Sciatic nerve (tissue), 2 donors: ENCODE measurements around the gene PAXX. TPM values are rescaled to one million over a fixed set of nuclear protein-coding genes. Genes with fewer than 3 reads are reported as not detected.

ENCODE experiments used
- ATAC-seq: fragments of 200-7000 bp; cut with Tn5 transposase; one replicate; pipeline ENCODE4 v1.9.1; 2020; ENCODE audit warnings: mild to moderate bottlenecking, moderate library complexity
- DNase-seq: peaks from one replicate; pipeline ENCODE4 v3.0.0-alpha.2; 2020; ENCODE audit warnings: low spot score
- intact Hi-C: fragments of 100-400 bp; cut with DNase I; formaldehyde crosslinking; loops from one replicate; pipeline ENCODE4 v1.14.2; 2022
- total RNA-seq: library from RNA; stranded (reverse); fragmentation: NEBNext Ultra II Directional; extraction: Animal tissue kit (Norgen Biotek cat#: 25700); gene quantifications from one replicate; pipeline ENCODE4 v1.2.1, GENCODE V29; 2021
- donor health status: DM: no; HTN: no; CAD: no.
- donor health status: DM: no; HTN: no; CAD: no.

Gene PAXX
- 46.6 TPM for total RNA-seq

- intact Hi-C loops: no loop called here
- DNase-seq: peak; percentile 96
- ATAC-seq: peak; percentile 93
Measured at GRCh38 chr9:136991993-136992818, at the start of gene PAXX. TSS of gene PAXX (plus strand) at chr9:136992422. CDS start at chr9:136992444, 22 bp downstream.

GRCh38 chr9:136942881-136943230, 49.4 kb upstream of the PAXX start:
- ATAC-seq: no peak
- DNase-seq: peak; percentile 54
- intact Hi-C loops: no loop called here

DNA sequence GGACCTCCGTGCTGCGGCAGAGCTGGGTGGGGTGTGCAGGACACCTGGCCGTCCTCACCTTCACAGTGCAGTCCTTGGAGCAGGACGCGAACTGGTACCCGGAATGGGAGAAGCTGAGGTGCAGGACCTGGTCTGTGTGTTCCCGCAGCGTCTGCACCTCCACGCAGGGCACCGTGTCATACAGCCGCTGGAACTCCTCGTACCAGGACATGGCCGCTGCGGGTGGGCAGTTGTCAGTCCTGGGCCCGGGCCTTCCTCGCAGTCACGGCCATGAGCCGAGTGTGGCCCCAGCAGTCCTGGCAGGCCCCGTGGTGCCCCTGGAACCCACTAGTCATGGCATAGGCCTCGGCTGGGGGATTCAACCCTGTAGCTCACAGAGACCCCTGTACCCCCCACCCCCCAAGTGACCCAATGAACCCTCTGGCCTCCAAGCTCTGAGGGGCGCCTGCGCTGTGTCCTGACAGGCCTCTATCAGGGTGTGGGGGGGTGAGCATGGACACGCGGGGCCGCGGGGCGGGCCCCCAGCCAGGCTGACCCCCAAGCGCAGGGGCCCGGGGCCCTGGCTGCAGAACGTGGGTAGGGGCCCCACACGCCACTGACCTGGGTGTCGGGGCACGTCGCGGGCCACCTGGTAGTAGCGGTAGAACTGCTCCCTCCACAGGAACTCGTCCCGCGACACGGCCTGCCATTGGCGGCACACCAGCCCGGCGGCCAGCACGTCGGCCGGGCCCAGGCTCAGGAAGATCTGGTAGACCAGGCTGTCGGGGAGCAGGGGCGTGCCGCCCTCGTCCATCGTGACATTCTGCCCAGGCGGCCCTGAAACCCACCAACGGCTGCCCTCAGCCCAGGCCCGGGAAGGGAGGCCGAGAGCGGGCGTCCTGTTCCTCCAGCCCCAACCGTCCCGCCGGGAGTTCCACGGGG, 48.7 kb upstream of the PAXX start:
- ATAC-seq (no peak), DNase-seq (peak; percentile 74)
- intact Hi-C loops: no loop called here

GRCh38 chr9:136944212-136944518, 48.1 kb upstream of the PAXX start:
- ATAC-seq (no peak), DNase-seq (no peak)
- intact Hi-C loops: no loop called here

GRCh38 chr9:136944519-136945332, 47.5 kb upstream of the PAXX start, which contains the start of the genes C8G and FBXW5:
TSS of gene C8G (plus strand) at chr9:136945243. CDS start at chr9:136945321, 78 bp downstream.
TSS of gene FBXW5 (minus strand) at chr9:136944738. CDS start at chr9:136944083, 655 bp downstream.
- intact Hi-C loops: loop anchor here (5.0 kb wide), 1 partner anchor 93 kb away; no protein-coding TSS in a partner anchor
- peak; percentile 96 for DNase-seq
- ATAC-seq: peak; percentile 84

- ATAC-seq (no peak), DNase-seq (no peak)
- intact Hi-C loops: loop anchor here (5.0 kb wide), 1 partner anchor 92 kb away; no protein-coding TSS in a partner anchor
Measured at GRCh38 chr9:136945333-136946227, 46.6 kb upstream of the PAXX start.

DNA sequence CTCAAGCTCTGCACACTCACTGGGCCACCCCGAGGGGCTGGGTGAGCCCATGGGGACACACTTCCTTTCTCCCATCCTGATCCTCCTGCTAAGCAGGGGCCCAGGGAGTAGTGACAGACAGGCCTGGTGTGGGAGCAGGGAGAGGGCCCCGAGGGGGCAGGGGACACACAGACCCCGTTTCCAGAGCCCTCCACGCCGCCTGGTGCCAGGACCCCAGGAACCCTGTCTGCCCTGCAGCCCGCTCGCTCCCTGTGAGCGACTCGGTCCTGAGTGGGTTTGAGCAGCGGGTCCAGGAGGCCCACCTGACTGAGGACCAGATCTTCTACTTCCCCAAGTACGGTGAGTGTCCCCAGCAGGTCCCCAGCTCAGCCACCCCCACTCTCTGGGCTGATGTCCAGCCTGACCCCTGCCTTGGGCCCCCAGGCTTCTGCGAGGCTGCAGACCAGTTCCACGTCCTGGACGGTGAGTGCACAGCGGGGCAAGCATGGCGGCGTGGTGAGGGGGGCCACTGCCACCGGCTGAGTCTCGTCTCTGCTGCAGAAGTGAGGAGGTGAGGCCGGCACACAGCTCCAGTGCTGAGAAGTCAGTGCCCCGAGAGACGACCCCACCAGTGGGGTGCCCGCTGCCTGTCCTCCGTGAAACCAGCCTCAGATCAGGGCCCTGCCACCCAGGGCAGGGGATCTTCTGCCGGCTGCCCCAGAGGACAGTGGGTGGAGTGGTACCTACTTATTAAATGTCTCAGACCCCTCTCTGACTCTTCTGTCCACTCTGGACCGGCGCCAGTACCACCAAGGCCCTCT, 45.8 kb upstream of the PAXX start:
- DNase-seq (no peak), ATAC-seq (no peak)
- intact Hi-C loops: loop anchor here (5.0 kb wide), 1 partner anchor 91 kb away; no protein-coding TSS in a partner anchor

GRCh38 chr9:136947028-136947891, 45.0 kb upstream of the PAXX start:
- no peak for DNase-seq
- no peak for ATAC-seq
- intact Hi-C loops: loop anchor here (5.0 kb wide), 1 partner anchor 90 kb away; no protein-coding TSS in a partner anchor

GRCh38 chr9:136947955-136948510, 44.2 kb upstream of the PAXX start:
- intact Hi-C loops: loop anchor here (5.0 kb wide), 1 partner anchor 89 kb away; no protein-coding TSS in a partner anchor
- peak; percentile 36 for ATAC-seq
- DNase-seq: no peak

- no peak for ATAC-seq
Measured at GRCh38 chr9:136949239-136949816, 42.9 kb upstream of the PAXX start.

DNA sequence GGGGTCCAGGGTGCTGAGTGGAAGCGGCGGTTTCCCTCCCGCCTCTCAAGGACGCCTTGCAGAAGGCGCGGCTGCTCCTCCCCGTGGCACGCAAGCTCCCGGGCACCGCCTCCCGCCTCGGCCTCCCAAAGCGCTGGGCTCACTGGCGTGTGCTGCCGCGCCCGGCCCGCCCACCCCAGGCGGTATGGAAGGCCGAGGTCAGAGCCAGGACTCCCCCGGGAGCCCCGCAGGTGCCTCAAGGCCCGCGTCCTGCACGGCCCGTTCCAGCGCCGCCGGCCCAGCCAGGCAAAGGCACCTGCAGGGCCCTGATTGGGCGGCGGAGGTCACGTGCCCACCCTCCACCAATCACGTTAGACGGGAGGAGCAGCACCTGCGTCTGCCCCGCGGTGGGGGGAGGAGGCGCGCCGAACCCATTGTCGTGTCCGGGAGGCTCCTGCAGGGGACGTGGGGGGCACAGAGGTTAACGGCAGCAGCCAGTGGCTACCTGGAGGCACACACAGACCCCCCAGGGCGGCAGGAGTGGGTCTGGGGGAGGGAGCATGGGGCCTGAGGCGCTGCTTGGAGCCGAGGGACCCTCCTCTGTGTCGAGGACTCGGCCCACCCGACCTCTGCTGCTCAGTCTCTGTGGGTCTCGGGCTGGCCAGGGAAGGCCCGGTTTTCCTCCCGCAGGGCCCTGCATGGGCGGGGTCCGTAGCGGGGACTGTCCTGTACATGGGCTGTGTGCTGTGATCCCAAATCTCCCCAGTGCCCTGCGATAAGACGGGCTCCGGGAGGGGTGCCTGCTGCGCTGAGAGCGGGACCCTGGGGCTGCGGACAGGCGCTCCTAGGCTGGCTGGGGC, 42.2 kb upstream of the PAXX start:
- intact Hi-C loops: loop anchor here (5.0 kb wide), 1 partner anchor 87 kb away; no protein-coding TSS in a partner anchor
- DNase-seq (peak; percentile 97), ATAC-seq (peak; percentile 85)

More at GRCh38 chr9:136949239-136949816, 42.9 kb upstream of the PAXX start:
- intact Hi-C loops: loop anchor here (5.0 kb wide), 1 partner anchor 88 kb away; no protein-coding TSS in a partner anchor
- DNase-seq: no peak

DNA sequence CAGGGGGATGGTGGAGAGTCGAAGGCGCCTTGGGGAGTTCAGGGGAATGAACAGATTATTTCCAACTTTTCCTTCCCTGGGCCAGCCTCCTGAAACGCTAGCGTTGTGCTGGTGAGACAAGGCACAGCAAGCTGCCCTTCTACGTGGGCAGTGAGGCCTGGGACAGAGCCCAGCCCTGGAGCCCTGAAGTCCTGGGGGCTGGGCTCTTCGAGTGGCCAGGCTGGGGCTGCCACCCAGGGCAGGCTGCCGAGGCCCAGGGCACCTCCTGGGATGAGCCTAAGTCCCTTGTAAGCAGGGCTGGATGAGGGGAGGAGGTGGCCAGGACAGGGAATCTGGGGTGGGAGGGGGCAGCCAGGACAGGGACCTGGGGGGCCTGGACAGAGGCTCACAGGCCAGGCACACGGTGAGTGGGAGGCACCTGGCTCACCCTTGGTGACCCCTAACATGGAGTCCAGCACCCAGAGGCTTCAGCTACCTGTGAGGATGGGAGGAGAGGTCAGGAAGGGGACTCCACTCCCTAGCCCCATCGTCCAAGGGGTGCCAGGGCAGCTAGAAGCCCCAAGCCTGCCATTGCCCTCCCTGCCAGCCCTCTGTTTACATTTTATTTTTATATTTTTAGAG, 41.5 kb upstream of the PAXX start:
- DNase-seq (no peak), ATAC-seq (peak; percentile 31)
- intact Hi-C loops: no loop called here

DNA sequence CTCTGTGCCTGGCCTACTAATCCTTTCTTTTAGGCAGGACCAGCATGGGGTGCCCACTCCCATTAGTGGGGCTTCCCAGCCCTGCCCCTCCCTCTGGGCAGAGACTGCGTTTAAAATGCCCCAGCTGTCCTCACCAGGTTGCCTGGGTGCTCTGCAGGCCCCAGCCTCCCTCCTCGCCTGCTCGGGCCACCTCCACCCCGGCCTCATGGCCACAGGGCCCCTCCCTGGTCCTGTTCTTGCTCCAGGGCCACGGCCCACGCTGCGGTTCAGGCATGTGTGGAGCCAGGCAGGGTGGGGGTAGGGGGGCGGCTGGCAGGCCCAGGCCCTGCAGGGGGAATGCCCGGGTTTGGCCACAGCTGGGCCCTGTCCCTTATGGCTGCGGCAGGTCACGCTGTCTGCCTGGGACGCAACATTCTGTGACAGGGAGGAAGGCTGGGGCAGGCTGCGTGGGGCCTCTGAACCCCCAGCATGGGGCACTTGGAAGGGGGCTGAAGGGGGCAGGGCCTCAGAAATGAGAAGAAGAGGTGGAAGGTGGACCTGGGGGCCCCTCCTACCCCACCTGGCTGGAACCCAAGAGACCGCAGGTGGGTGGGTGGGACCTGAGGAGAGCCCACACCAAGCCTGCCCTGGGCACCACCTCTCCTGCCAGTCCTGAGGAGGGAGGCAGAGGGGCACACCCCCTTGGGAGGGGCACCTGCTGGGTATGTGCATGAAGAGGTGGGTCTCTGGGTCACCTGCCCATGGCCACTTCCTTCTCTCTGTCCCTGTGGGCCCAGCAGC, 40.5 kb upstream of the PAXX start, which contains the start of gene LCN12:
Gene LCN12, plus strand, starts transcription at position 733 of the 780 bp plus-strand sequence. CDS start 55 bp downstream, outside the sequence.
- intact Hi-C loops: no loop called here
- ATAC-seq (no peak), DNase-seq (no peak)
